Lung microvascular endothelial cell (primary cell): ENCODE data around the gene SLC27A5. TPM values are rescaled to one million over a fixed set of nuclear protein-coding genes. Genes with fewer than 3 reads are reported as not detected.
"Not testable (repeated sequence)": the region's sequence is repeated elsewhere in the genome, so short reads cannot be mapped to it uniquely, and the experiment has no call there.

Source experiments
- DNase-seq, 2 donors: peaks; one replicate each; pipeline versions ENCODE4 v3.0.0 to v3.0.0-alpha.2; 2010; ENCODE audit warnings: low read depth in 2 of 2
- total RNA-seq: library from RNA; depleted of rRNA; stranded (reverse); fragments of >200 nt; gene quantifications from 2 replicates; pipeline ENCODE4 v1.2.1, GENCODE V29; 2014

The SLC27A5 gene
- total RNA-seq, 1 donor from 2014 or later, result 8.1 TPM

- DNase-seq, result no peak
These were observed 38.8 kb upstream of the SLC27A5 start for GRCh38 chr19:58550362-58551122.

- DNase-seq, result no peak
These were observed 38.0 kb upstream of the SLC27A5 start for GRCh38 chr19:58549664-58550361.

DNA sequence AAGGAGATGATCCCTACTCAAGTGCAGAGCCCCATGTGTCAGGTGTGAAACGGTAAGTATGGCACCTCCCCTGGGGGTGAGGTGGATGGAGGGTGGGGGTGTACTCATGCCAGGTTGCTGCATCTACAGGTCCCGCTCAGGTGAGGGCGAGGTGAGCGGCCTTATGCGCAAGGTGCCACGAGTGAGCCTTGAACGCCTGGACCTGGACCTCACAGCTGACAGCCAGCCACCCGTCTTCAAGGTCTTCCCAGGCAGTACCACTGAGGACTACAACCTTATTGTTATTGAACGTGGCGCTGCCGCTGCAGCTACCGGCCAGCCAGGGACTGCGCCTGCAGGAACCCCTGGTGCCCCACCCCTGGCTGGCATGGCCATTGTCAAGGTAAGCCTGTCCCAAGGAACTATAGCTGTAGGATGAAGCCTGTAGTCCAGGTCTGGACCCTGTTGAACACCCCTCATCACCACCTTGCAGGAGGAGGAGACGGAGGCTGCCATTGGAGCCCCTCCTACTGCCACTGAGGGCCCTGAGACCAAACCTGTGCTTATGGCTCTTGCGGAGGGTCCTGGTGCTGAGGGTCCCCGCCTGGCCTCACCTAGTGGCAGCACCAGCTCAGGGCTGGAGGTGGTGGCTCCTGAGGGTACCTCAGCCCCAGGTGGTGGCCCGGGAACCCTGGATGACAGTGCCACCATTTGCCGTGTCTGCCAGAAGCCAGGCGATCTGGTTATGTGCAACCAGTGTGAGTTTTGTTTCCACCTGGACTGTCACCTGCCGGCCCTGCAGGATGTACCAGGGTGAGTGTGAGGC, 37.3 kb upstream of the SLC27A5 start:
- DNase-seq, result no peak

- DNase-seq, result peak in 1 of 2 donors; percentile 0
These were observed 35.8 kb upstream of the SLC27A5 start for GRCh38 chr19:58547323-58548312.

DNA sequence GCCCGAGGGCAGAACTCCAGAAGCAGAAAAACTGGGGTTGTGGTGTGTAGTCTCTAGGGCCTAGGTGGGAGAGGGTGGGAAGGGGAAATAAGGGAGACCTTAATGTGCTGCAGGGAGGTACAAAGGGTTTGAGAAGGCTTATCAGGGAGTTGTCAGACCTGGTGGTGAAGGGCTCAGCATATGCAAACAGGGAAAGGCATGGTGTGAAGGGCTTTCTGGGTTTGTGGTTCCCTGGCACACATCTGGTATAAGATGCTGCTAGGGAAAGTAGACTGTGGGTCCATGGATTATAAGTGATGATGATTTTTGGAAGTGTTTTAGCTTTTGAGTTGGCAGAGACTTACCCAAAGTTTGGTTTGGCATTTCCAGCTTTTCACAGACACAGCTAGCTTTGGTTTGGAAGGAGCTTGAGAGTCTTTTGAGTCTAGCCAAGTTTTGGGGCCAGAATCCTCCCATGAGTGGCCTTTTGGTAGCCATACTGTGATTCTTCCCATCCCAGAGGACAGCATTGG, 34.3 kb upstream of the SLC27A5 start:
- DNase-seq, result no peak

DNA sequence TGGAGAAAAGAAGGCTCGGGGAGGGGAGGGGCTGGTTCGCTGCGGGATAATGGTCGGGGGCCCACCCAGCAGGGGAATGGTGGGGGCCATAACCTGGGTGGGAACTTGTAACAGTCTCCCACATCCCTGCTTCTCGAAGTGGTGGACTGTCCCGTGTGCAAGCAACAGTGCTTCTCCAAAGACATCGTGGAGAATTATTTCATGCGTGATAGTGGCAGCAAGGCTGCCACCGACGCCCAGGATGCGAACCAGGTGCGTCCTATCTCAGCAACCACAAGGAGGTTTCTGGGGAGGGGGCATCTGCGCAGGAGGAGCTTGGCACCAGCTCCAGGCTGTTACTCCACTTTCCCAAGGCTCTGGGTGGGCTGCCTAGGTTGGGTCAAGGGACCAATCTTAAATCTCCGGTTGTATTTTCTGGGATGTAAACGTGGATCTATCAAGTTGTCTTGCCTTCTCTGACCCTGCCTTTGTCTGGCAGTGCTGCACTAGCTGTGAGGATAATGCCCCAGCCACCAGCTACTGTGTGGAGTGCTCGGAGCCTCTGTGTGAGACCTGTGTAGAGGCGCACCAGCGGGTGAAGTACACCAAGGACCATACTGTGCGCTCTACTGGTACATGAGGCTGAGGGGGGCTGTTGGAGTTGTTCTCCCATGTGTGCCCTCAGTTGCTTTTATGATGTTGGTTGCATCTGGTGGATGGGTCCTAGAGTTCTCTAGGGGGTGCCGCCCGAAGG, 33.7 kb upstream of the SLC27A5 start:
- peak; percentile 27 to 28 for DNase-seq

DNA sequence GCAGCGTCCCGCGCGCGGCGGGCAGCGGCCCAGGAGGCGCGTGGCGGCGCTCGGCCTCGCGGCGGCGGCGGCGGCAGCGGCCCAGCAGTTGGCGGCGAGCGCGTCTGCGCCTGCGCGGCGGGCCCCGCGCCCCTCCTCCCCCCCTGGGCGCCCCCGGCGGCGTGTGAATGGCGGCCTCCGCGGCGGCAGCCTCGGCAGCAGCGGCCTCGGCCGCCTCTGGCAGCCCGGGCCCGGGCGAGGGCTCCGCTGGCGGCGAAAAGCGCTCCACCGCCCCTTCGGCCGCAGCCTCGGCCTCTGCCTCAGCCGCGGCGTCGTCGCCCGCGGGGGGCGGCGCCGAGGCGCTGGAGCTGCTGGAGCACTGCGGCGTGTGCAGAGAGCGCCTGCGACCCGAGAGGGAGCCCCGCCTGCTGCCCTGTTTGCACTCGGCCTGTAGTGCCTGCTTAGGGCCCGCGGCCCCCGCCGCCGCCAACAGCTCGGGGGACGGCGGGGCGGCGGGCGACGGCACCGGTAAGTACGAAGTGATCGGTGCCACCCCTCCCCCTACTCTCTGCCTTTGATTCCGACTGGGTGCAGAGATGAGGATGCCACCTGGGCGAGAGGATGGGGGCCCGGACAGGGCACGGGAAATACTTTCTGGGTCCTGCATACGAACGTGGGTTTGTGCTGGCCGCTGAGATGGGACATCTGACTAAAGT, 32.9 kb upstream of the SLC27A5 start:
- DNase-seq, result peak; percentile 69 to 81

- peak; percentile 99 for DNase-seq
These were observed 32.2 kb upstream of the SLC27A5 start, which contains the start of gene TRIM28 for GRCh38 chr19:58543826-58544590. Gene TRIM28, plus strand, starts transcription at chr19:58544064. Its CDS starts 694 bp downstream, at chr19:58544758.

DNA sequence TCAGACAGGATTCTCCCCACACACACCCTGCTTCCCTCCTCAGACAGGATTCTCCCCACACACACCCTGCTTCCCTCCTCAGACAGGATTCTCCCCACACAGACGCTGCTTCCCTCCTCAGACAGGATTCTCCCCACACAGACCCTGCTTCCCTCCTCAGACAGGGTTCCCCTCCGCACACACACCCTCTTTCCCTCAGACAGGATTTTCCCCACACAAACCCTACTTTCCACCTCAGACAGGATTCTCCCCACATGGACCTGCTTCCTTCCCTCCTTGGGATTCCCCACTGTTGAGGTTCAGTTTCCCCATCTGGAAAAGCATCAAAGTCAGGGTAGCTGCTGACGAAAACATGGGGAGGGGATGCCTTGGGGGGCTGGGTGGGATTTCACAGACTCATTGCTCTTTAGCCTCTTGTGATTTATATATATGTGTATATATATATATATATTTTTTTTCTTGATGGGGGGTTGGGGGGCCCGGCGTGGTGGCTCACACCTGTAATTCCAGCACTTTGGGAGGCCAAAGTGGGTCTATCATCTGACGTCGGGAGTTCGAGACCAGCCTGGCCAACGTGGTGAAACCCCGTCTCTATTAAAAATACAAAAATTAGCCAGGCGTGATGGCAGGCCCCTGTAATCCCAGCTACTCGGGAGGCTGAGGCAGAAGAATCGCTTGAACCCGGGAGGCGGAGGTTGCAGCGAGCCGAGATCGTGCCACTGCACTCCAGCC, 31.0 kb upstream of the SLC27A5 start:
- DNase-seq, result not testable (repeated sequence)

GRCh38 chr19:58539169-58539559, 27.4 kb upstream of the SLC27A5 start:
- not testable (repeated sequence) for DNase-seq

DNA sequence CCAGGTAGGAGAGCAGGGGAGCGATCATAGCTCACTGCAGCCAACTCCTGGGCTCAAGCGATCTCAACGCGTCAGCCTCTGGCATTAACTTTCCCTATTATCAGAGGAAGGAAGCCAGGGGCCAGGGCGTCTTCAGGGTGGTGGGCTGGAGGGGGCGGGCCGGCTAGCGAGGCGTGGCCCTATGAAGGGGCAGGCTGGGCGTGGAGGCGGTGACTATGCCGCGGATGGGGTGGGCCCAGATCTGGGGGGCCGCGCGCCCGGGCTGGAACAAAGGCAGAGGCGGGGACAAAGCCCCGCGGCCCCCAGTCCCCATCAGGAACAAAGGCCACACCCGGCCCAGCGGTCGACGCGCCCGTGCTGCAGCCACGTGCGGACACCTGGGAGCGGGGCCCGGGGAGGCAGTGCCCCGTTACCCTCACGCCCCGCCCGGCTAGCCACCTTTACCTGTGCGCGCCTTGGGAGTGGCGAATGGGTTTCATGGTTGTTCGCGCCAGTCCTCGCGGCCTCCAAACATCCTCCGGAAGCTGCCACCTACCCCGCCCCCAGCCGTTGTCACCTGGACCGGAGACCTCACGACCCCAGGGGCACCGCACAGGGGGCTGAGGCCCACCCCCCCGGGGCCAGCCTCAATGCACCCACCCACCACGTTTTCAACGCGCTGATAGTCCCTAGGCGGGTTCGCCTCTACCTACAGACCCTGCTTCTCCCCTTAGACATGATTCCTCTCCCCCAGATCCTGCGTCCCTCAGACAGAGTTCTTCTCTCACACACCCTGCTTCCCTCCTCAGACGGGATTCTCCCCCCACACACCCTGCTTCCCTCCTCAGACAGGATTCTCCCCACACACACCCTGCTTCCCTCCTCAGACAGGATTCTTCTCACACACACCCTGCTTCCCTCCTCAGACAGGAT, 26.7 kb upstream of the SLC27A5 start:
- DNase-seq, result peak; percentile 9 to 40

- no peak for DNase-seq
These were observed 25.3 kb upstream of the SLC27A5 start for GRCh38 chr19:58536852-58537798.

DNA sequence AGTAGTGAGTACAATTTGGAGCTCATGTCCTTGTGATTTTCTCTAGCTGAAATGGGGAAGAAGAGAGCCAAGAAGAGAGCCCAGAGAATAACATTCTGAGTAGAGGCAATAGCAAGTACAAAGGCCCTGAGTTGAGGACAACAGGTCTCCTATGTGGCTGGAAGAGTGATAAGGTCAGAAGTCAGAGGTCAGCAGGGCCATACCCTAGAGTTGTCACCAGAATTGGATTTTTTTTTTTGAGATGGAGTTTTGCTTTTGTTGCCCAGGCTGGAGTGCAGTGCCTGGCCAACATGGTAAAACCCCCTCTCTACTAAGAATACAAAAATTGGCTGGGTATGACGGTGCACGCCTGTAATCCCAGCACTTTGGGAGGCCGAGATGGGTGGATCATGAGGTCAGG, 24.1 kb upstream of the SLC27A5 start:
- DNase-seq, result no peak

- peak in 1 of 2 donors; percentile 0 for DNase-seq
These were observed 19.4 kb upstream of the SLC27A5 start for GRCh38 chr19:58531034-58531840.

DNA sequence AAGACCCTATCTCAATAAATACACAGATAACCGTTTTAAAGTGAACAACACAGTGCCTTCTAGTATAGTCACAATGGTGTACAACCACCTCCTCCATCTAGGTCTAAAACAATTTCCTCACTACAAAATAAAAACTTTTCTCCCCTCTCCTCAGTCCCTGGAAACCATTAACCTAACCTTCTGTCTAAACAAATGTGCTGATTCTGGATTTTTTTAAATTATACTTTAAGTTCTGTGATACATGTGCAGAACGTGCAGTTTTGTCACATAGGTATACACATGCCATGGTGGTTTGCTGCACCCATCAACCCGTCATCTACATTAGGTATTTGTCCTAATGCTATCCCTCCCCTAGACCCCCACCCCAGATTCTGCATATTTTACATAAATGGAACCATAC, 17.6 kb upstream of the SLC27A5 start:
- no peak for DNase-seq
